ENCODE data around the gene TSC2.

Gene TSC2

GRCh38 chr16:2084895-2085625 is 37.3 kb downstream of the TSC2 start:
- Histone ChIP-seq H3K9ac (ENCODE audit: low read length) (no peak overlapping the region), H3K4me2 (ENCODE audit: low read length) (no peak overlapping the region), H3F3A (ENCODE audit: insufficient read depth, low read length) (no peaks in the 10 kb centered on the region), H3K4me1 (ENCODE audit: insufficient read depth, low read length, severe bottlenecking) (peaks cover 13% of the 10 kb centered on the region), H3K4me3 (ENCODE audit: low read depth, low read length, poor library complexity, severe bottlenecking) (no peak overlapping the region), H3K36me3 (ENCODE audit: insufficient read depth, low read length) (peaks cover 52% of the 10 kb centered on the region), H3K27ac (ENCODE audit: low read depth, low read length, poor library complexity, severe bottlenecking) (no peak overlapping the region), H3K9me3 (ENCODE audit: low read length) (no peaks in the 10 kb centered on the region), H2AFZ (ENCODE audit: low read length) (no peak overlapping the region), H3K79me2 (ENCODE audit: insufficient read depth, low read length) (no peaks in the 10 kb centered on the region), H4K20me1 (ENCODE audit: insufficient read depth, low read length) (no peaks in the 10 kb centered on the region), H3K27me3 (ENCODE audit: insufficient read depth, low read length) (no peaks in the 10 kb centered on the region), H3K9me2 (ENCODE audit: low read depth, low read length) (no peaks in the 10 kb centered on the region)
- TF ChIP-seq, protein P1, sequence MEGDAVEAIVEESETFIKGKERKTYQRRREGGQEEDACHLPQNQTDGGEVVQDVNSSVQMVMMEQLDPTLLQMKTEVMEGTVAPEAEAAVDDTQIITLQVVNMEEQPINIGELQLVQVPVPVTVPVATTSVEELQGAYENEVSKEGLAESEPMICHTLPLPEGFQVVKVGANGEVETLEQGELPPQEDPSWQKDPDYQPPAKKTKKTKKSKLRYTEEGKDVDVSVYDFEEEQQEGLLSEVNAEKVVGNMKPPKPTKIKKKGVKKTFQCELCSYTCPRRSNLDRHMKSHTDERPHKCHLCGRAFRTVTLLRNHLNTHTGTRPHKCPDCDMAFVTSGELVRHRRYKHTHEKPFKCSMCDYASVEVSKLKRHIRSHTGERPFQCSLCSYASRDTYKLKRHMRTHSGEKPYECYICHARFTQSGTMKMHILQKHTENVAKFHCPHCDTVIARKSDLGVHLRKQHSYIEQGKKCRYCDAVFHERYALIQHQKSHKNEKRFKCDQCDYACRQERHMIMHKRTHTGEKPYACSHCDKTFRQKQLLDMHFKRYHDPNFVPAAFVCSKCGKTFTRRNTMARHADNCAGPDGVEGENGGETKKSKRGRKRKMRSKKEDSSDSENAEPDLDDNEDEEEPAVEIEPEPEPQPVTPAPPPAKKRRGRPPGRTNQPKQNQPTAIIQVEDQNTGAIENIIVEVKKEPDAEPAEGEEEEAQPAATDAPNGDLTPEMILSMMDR (IDR thresholded peaks at IDR 0.05; ENCODE audit: low read length): no peak

DNA sequence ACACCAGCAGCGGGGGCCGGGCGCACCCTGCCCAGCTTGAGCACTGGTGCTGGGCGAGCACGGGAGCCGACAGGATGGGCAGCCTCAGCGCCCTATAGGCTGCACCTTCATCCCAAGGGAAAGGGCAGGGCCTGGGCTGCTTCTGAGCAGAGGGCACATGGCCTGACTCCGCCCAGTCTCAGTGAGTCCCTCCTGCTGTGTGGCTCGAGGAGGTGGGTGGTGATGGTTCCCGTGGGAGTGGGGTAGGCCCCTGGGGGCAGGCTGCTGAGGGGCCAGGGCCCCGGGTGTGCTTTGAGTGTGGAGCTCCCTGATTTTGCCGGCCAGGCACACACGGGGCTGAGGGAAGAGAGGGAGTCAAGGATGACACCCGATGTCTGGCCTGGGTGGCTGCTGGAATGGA is 37.9 kb downstream of the TSC2 start:
- no peaks in the 10 kb centered on the region for H3K9me3 ChIP-seq (ENCODE audit: low read length)
- H3F3A ChIP-seq (ENCODE audit: insufficient read depth, low read length): no peaks in the 10 kb centered on the region
- no peaks in the 10 kb centered on the region for H3K27me3 ChIP-seq (ENCODE audit: insufficient read depth, low read length)
- H4K20me1 ChIP-seq (ENCODE audit: insufficient read depth, low read length): no peaks in the 10 kb centered on the region
- TF ChIP-seq EZH2 (IDR thresholded peaks at IDR 0.05; ENCODE audit: borderline replicate concordance, low read length): no peak
- TF ChIP-seq, protein P1 (IDR thresholded peaks at IDR 0.05; ENCODE audit: low read length): no peak
- H2AFZ ChIP-seq (ENCODE audit: low read length): no peak overlapping the region
- no peak overlapping the region for H3K4me2 ChIP-seq (ENCODE audit: low read length)
- H3K9ac ChIP-seq (ENCODE audit: low read length): no peak overlapping the region
- no peaks in the 10 kb centered on the region for H3K79me2 ChIP-seq (ENCODE audit: insufficient read depth, low read length)
- no peaks in the 10 kb centered on the region for H3K9me2 ChIP-seq (ENCODE audit: low read depth, low read length)
- peaks cover 16% of the 10 kb centered on the region for H3K4me1 ChIP-seq (ENCODE audit: insufficient read depth, low read length, severe bottlenecking)
- no peak overlapping the region for H3K27ac ChIP-seq (ENCODE audit: low read depth, low read length, poor library complexity, severe bottlenecking)
- peaks cover 52% of the 10 kb centered on the region for H3K36me3 ChIP-seq (ENCODE audit: insufficient read depth, low read length)
- H3K4me3 ChIP-seq (ENCODE audit: low read depth, low read length, poor library complexity, severe bottlenecking): no peak overlapping the region

- TF ChIP-seq, protein P1 (IDR thresholded peaks at IDR 0.05; ENCODE audit: low read length): no peak
- TF ChIP-seq EZH2 (IDR thresholded peaks at IDR 0.05; ENCODE audit: borderline replicate concordance, low read length): no peak
- H2AFZ ChIP-seq (ENCODE audit: low read length): no peak overlapping the region
- H3K36me3 ChIP-seq (ENCODE audit: insufficient read depth, low read length): peaks cover 52% of the 10 kb centered on the region
- no peak overlapping the region for H3K9ac ChIP-seq (ENCODE audit: low read length)
- H3K4me2 ChIP-seq (ENCODE audit: low read length): no peak overlapping the region
- H3F3A ChIP-seq (ENCODE audit: insufficient read depth, low read length): no peaks in the 10 kb centered on the region
- no peaks in the 10 kb centered on the region for H4K20me1 ChIP-seq (ENCODE audit: insufficient read depth, low read length)
- H3K27ac ChIP-seq (ENCODE audit: low read depth, low read length, poor library complexity, severe bottlenecking): no peak overlapping the region
- H3K4me3 ChIP-seq (ENCODE audit: low read depth, low read length, poor library complexity, severe bottlenecking): no peak overlapping the region
- no peaks in the 10 kb centered on the region for H3K79me2 ChIP-seq (ENCODE audit: insufficient read depth, low read length)
- H3K9me3 ChIP-seq (ENCODE audit: low read length): no peaks in the 10 kb centered on the region
- no peaks in the 10 kb centered on the region for H3K9me2 ChIP-seq (ENCODE audit: low read depth, low read length)
- no peaks in the 10 kb centered on the region for H3K27me3 ChIP-seq (ENCODE audit: insufficient read depth, low read length)
- peaks cover 18% of the 10 kb centered on the region for H3K4me1 ChIP-seq (ENCODE audit: insufficient read depth, low read length, severe bottlenecking)
These were observed 38.4 kb downstream of the TSC2 start for GRCh38 chr16:2086106-2086742.
